Nephron progenitor cell (in vitro differentiated cells): Measurements from ENCODE around the gene VOPP1.

Experiments
- DNase-seq: peaks from one replicate; pipeline ENCODE4 v3.0.0; 2021
- H3K27ac Mint-ChIP-seq: 2 replicates; pipeline ENCODE4 v1.8.0; 2021; ENCODE audit warnings: mild to moderate bottlenecking, moderate library complexity, mixed read lengths
- H3K27me3 Mint-ChIP-seq: 2 replicates; pipeline ENCODE4 v1.8.0; 2021; ENCODE audit warnings: mild to moderate bottlenecking, low read depth, mixed read lengths; ENCODE audit not compliant: poor library complexity
- H3K36me3 Mint-ChIP-seq: 2 replicates; pipeline ENCODE4 v1.8.0; 2021; ENCODE audit warnings: low read depth, mixed read lengths
- H3K4me1 Mint-ChIP-seq: 2 replicates; pipeline ENCODE4 v1.8.0; 2021; ENCODE audit warnings: mixed read lengths
- H3K4me3 Mint-ChIP-seq: 2 replicates; pipeline ENCODE4 v1.8.0; 2021; ENCODE audit warnings: mild to moderate bottlenecking, moderate library complexity, mixed read lengths
- H3K9me3 Mint-ChIP-seq: 2 replicates; pipeline ENCODE4 v1.8.0; 2021; ENCODE audit warnings: mild to moderate bottlenecking, moderate library complexity, mixed read lengths
- TF ChIP-seq, protein P1 (sequence below): fragments of 200-600 bp; sonication (generic); IDR thresholded peaks from 2 replicates; pipeline ENCODE4 v1.5.0; 2021; ENCODE audit warnings: antibody characterized with exemption

Gene VOPP1

DNA sequence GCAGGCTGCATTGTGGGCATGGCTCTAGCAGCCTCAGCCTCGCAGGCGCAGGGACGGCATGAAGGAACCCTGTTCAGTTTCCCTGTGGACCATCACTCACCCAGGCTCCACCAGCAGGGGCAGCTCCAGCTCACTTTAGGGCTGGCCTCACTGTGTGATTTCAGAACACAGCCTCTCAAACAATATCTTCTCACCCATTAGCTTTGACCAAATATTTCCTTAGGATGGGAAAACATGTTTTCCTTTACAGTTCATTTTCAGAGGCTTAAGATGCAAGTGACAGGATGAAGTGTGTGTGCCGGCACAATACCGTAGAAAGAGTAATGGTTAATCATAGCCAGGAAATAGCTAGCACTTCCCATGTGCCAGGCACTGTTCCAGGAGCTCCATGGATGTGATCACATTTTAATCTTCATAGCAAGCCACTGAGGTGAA is 149.0 kb downstream of the VOPP1 start:
- no peak overlapping the region for H3K4me3 Mint-ChIP-seq
- no peaks in the 10 kb centered on the region for H3K27me3 Mint-ChIP-seq
- TF ChIP-seq, protein P1, sequence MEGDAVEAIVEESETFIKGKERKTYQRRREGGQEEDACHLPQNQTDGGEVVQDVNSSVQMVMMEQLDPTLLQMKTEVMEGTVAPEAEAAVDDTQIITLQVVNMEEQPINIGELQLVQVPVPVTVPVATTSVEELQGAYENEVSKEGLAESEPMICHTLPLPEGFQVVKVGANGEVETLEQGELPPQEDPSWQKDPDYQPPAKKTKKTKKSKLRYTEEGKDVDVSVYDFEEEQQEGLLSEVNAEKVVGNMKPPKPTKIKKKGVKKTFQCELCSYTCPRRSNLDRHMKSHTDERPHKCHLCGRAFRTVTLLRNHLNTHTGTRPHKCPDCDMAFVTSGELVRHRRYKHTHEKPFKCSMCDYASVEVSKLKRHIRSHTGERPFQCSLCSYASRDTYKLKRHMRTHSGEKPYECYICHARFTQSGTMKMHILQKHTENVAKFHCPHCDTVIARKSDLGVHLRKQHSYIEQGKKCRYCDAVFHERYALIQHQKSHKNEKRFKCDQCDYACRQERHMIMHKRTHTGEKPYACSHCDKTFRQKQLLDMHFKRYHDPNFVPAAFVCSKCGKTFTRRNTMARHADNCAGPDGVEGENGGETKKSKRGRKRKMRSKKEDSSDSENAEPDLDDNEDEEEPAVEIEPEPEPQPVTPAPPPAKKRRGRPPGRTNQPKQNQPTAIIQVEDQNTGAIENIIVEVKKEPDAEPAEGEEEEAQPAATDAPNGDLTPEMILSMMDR = no peak

More for the DNA sequence above, 149.0 kb downstream of the VOPP1 start:
- Mint-ChIP-seq H3K27ac (no peak overlapping the region), H3K9me3 (no peaks in the 10 kb centered on the region), H3K36me3 (peaks cover 26% of the 10 kb centered on the region), H3K4me1 (peaks cover 73% of the 10 kb centered on the region)
- DNase-seq = no peak
